Stimulated activated CD4-positive, alpha-beta T cell treated with anti-CD3 and anti-CD28 coated beads, TNF-alpha, amount 100 ng/mL, for 4 hours (primary cell): ENCODE measurements around the gene MAP2K2.
A peak's percentile ranks its signal among the peaks of the same experiment; 100 is the strongest.

Experiments used
- DNase-seq, 3 experiments: peaks; one replicate each; pipeline ENCODE4 v3.0.0-alpha.2; 2020; ENCODE audit warnings: low read depth in 3 of 3

MAP2K2 gene

DNA sequence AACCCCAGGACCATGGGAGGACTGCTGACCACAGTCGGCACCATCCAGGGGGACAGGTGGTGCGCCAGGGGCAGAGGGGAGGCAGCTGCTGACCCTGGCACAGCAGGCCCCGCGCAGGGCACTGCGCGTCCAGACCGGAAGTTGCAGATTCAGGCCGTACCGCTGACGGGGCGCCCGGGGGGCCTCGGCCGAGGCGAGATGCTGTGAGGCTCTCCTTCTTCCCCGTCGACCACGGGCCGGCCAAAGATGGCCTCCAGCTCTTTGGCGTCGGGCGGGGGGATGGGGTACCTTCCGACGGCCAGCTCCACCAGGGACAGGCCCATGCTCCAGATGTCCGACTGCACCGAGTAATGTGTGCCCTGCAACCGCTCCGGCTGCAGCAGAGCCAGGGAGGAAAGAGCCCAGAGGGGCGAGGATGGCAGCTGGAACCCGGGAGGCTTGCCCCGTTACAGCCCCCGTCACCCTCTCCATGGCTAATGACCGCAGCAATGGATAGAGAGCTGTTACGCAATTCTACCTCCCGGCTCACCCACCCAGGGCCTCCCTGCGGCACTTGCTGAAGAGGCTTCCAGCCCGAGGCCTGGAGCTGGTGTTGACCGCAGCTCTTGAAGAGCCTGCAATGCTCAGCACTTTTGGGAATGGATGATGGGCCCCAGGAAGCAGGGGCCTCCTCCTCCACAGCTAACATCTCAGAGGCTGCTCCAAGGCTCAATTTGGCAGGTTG lies 24.7 kb downstream of the MAP2K2 start:
- DNase-seq, result no peak

DNA sequence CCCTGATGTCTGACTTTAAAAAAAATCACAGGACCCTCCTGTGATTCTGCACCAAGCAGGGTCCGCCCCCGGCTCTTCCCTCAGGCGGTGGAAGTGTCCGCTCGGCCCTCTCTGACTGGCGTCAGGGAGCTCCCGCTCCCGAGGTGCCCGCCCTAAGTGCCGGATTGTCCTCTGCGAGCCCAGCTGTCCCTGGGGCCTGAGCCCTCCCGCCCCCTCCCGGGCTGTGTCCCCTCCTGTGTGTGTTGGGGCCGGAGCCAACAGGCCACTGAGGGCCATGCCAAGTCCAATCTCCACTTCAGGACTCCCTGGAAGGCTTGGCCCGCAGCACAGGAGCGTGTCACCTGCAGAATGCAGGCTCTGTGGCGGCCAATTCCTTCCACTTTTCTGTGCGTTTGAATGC lies 25.4 kb downstream of the MAP2K2 start:
- no peak for DNase-seq

DNA sequence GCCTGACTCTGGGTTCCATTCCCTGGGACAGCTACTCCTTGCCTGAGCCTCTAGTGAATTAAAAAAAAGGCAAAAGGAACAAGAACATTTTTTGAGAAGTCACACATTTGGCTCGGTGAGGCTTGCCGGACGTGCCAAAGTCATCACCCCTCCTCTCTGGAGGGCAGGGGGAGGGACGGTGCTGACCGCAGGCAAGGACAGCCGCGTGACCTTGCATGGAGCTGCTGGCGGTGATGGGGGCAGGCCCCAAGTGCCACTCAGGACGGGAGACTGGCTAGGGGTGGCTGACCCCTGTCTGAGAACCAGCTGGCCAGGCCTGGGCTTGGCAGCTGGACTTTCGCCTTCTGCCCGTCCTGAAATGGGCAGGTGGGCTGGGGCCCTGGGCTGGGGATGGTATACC lies 26.4 kb downstream of the MAP2K2 start:
- DNase-seq, result no peak

DNA sequence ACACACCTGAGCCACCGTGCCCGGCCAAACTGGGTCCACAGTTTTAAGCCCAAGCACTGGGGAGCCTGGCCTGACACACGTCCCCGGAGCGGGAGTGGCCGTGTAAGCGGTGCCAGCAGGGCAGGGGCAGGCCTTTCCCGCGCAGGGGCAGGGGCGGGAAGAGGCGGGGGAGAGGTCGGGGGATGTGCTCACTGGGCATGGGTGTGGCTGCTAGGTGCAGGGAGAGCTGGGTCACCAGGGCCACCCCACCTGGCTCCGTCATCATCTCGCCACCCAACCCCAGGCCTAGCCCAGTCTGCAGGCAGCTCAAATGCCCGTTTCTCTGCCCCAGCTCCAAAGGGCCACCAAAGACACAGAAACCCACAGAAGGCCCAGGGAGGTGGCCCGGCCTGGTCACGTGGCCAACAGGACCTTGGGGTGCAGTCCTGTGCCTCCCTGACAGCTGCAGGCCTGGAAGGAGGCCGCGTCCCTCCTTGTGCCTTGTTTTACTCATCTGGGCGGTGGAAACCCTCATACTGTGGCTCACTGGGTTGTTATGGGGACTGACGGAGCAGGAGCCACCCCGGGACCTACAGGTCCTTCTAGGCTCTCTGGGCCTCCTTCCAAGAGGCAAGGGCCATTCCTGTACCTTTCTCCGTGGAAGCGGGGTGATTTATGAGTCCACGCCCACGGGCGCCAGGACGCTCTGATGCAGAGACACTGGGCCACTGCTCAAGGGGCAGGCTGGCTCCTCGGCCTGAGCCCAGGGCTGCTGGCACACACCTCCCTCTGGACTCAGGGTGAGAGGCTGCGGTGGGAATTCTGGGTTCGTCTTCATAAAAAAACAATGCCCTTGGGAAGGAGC lies 27.7 kb downstream of the MAP2K2 start:
- DNase-seq, result no peak

DNA sequence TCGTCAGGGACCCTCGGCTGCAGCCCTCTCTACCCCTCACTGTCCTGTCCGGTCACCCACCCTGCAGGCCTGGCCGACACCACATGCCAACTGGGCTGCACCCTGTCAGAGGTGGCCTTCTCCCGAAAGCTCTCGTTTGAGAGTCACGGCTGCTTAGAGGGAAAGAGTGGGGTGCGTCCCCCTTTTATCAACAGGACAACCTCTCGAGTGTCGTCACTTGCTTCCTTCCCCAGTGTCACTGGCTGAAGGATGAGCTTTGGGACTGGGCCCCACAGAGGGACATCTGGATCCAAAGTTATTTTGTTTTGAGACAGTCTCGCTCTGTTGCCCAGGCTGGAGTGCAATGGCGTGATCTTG lies 28.5 kb downstream of the MAP2K2 start:
- DNase-seq, result no peak

DNA sequence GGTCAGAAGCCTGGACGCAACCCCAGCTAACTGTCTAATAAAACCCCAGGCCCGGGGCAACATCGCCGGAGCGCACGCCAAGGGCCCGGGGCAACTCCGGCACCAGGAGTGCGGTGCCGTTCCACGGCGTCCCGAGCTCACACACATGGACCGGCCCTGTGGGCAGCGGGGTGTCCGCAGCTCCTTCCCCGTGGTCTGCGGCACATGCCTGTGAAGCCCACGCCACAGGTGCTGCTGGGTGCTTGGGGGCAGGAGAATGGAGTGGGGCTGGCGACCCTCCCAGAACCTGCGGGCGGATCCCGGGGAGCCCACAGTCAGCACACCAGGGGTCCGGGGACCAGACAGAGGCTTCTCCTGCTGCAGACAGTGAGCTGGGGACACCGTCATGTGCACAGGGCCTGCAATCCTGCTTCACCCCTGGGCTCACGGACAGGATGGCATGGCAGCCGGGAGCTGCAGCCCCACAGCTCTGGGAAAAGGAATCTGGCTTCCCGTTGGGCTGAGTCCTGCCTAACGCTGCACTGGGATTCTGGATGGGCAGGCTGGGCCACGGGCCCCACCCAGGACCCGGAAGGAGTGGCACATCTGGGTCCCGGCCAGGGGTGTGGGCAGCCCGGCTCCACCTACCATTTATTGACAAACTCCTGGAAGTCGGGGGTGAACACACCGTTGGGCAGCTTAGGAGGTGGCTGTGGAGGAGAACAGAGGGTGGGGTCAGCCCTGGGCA lies 29.0 kb downstream of the MAP2K2 start:
- no peak for DNase-seq

DNA sequence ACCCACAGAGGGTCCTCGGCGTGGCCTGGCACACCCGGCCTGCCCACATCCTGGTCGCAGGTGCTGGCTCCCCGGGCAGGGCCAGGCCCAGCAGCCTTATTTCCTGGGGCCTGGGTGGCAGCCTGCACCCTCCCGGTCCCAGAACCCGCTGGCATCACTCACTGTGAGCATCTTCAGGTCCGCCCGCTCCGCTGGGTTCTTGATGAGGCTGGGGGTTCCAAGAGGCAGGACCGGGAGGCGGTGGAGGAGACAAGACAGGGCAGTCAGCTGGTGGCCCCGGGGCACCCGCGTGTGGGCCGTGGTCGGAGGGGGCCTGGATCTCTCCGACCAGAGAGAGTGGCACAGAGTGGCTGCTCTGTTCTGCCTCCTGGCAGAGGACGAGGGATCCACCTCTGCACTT lies 29.6 kb downstream of the MAP2K2 start:
- no peak for DNase-seq

DNA sequence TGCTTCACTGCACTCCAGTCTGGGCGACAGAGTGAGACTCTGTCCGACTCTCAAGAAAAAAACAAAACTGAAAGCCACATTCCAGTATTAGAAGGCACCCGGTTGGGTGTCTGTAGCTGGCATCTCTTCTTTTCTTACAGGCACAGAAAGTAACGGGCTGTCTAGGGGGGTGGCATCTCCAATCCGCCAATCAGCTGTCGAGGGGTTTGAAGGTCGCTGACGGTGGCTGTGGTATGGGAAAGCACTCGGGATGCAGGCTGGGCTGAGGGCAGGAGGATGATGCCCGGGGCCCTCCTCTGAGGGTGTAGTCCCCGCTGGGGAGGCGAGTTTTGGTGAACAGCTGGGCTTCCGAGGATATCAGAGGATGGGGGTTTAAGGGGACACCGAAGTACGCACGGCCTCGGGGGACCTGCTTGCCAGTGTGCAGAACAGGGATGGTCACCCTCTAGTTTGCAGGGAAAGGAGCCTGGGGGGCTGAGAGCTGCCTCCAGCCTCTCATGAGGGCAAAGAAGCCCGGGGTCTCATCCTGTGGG lies 30.2 kb downstream of the MAP2K2 start:
- no peak for DNase-seq

DNA sequence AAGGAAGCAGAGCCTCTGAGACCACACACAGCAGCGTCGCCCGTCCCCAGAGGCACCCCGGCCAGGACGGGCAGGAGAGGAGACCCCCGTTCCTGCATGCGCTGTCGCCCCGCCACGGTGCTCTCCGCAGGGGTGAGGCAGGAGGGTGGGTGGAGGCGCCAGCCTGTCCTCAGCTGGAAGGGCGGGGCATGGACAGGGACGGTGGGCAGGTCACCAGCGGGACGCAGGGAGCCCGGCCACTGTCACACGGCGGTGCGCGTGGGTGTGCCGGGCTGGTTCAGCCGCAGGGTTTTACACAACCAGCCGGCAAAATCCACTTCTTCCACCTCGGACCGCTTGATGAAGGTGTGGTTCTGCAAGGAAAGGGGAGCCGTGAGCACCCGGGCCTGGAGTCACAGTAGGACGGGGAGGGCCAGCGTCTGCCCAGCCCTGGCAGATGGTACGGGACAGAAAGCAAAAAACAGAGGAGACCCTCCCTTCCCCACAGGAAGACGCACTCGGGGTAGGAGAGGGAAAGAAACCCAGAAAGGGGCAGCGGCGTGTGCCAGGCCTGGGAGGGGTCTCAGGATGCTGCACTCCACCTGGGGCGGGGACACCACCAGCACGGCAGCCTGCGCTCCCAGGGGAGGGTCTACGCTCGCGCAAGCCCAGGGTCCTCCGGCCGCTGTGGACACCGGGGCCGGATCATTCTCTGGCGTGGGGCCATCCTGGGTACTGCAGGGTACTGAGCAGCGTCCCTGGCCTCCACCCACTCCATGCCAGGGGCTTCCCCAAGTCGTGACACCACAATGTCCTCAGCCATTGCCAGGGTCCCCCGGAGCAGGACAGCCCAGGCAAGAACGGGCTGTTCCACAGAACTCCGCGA lies 33.3 kb downstream of the MAP2K2 start:
- DNase-seq, result no peak

DNA sequence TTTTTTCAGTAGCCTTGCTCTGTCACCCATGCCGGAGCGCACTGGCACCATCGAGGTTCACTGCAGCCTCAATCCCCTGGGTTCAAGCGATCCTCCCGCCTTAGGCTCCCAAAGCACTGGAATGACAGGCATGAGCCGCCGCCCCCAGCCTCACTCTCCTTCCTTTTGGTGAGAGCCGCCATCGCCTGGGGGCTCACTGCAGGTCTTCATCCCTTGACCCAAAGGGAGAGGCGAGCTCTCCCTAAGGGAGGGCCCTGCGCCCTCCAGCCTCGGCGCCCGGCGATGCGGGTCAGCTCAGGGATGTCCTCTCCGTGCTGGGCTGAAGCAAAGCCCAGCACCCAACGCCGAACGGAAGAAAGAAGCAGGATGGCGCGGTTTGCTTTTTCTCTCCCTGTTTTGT lies 34.0 kb downstream of the MAP2K2 start:
- DNase-seq, result no peak

DNA sequence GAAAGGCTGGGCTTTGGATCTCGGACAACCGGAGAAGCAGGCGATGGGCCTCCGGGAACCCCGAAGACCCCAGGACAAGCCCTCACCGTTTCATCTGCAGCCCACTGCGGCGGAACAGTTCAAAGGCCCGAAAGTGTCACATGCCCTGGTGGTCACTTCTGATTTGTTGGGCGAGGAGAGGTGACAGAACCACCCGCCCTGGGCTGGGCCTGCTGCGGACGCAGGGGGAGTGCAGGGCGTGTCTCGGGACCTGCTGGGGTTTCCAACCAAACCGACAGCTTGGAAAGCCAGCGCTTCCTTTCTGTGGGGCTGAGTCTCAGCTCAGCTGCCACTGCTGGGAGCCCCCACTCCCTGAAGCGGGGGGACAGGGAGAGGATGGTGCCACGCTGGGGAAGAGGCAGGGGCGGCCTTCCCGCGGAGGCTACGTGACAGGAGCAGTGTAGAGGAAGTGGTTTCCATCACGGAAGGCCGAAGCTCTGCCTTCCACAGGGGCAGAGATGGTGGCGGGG lies 34.5 kb downstream of the MAP2K2 start:
- peak in 1 of 3 experiments; percentile 5 for DNase-seq

DNA sequence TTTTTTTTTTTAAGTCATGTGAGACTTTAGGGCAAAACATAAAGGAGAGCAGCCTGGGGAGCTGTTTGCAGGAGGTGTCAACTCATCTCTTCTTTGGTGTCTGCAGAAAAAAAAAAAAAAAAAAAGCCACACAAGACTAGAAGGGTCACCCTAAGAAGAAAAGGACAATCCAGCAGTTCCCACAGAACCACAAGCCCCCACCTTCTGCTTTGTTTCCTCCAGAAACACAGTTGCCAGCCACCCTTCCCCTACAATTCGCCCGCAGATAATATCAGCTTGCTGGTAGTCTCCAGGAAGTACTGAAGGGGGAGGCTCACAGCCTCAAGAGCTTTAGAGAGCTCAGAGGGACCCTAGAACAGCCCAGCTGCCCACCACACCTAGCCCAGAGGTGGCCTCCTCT lies 34.9 kb downstream of the MAP2K2 start:
- DNase-seq, result peak in 1 of 3 experiments; percentile 13

DNA sequence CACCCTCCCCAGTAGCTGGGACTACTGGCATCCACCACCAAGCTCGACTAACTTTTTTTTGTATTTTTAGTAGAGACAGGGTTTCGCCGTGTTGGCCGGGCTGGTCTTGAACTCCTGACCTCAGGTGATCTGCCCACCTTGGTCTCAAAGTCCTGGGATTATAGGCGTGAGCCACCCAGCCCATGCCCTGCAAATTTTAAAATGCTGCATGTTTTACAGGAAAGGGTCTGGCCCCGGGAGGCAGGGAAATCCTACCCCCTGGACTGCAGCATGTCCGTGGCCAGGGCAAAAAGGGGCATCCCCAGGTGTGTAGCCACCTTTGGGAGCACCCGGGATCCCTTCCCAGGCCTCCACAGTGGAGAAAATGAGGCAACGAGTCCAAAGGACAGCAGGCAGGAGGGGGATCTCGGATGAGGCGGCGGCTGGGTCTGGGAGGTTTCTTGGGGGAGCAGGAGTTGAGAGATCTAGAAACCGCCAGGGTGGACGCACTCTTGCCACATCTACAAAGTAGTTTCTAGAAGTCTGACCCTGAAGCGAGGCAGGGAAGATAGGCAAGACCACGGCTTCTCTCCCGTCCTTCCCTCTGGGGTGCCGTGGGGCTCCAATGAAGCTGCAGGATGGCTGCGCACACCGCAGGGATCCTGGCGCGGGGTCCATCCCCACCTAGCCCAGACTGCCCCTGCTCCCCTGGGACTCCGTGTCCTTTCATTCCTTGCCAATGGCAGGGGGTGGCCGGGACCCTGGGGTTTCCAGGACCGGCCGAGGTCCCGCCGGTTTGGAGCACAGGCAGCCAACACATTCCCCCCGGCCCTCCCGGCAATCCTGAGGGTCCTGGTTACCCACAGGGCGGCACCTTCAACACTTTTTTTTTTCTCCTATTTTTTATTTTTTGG lies 35.9 kb downstream of the MAP2K2 start:
- DNase-seq, result no peak

DNA sequence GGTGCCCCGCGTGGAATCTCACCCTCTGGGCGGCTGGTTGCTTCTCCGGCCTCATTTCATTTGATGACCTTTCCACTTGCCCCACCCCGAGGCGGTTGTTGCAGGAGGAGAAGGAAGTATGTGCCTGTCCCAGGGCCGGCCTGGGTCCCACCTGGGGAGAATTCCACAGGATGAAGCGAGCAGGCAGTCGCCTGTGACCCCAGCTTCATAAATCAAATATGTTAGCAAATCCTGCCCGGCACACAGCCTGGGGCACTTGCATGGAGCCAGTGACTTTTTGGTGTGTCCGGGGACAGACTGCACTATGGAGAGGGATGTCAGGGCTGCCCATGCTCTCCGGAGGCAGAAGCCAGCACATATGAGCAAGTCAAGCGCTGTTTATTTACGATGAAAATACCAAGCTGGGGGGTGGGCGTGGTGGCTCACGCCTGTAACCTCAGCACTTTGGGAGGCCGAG lies 37.5 kb downstream of the MAP2K2 start:
- no peak for DNase-seq

DNA sequence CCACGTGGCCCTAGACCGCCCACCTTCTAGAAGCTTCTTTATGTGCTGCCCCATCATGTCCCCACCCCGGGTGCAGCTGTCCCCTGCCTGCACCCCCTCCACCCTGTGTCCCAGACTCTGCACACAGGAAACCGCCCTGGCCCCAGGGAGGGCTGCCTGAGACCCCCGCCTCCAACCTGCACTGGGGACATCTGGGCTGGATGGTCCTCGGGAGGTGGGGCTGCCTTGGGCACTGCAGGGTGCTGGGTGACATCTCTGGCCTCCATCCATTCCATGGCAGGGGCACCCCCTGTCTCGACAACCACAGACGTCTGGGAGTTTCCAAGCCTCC lies 39.4 kb downstream of the MAP2K2 start:
- no peak for DNase-seq

DNA sequence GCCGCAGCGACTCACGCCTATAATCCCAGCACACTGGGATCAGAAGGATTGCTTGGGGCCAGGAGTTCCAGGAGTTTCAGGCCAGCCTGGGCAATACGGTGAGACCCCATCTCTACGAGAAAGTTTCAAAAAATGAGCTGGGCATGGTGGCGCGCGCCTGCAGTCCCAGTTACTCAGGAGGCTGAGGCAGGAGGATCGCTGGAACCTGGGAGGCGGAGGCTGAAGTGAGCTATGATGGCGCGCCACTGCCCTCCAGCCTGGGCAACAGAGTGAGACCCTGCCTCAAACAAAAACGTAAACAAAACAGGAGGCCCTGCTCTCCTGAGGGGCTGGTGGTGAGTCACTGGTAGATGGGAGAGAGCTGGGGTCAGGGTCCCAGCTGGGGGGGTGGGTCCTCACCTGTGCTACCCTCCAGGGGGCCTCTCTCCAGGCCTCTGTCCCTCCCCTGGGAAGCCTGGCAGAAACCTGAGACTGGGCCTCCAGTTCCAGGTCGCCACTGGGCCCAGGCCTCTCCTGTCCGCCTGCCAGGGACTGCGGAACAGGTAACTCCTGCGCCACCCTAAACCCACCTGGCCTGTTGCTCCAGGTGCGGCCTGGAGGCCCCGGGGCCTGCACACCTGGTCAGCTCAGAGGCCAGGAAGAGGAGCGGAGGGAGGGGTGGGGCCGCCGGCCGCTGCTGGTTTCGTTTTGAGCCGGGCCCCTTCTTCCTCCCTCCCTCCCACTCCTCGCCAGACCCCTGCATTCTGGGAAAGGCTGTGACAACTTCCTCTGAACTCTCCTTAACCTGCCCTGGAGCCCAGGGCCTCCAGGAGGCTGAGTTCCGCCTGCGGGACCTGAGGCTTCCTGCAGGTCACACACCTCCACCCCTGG lies 40.0 kb downstream of the MAP2K2 start:
- DNase-seq, result no peak

DNA sequence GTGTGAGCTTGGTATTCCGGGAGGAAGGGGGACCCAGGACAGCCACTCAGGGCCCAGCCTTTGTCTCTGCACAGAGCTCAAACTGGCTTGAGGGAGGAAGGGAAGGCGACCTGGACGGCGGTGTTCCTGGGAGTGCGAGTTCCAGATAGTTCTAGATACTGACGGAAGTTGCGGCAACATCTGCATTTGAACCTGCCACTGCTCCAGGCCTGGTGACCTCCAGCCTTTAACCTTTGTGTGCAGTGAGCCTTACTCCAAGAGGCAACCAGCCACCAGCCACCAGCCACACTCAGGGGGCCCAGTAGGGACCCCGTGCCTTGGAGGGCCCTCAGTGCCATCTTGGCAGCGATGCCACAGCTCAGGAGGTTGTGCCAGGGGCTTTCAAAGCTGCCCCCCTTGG lies 41.8 kb downstream of the MAP2K2 start:
- DNase-seq, result no peak

DNA sequence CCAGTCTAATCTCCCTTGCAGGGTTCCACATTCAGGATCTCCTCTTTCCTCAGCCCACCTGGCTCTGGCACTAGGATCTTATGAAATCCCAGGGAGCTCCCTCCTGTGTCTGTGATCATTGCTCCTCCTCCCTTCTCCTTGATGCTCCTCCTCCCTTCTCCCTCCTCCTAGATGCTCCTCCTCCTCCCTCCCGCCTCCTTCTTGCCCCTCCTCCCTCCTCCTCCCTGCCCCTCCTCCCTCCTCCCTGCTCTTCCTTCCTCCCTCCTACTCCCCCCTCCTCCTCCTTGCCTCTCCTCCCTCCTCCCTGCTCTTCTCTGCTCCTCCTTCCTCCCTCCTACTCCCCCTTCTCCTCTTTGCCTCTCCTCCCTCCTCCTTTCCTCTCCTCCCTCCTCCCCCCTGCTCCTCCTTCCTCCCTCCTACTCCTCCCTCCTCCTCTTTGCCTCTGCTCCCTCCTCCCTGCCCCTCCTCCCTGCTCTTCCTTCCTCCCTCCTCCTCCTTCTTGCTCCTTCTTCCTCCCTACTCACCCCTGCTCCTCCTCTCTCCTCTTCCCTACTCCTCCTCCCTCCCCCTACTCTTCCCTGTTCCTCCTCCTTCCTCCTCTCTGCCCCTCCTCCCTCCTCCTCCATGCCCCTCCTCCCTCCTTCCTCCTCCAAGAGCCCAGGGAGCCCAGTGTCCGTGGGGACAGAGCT lies 42.3 kb downstream of the MAP2K2 start:
- no peak for DNase-seq

DNA sequence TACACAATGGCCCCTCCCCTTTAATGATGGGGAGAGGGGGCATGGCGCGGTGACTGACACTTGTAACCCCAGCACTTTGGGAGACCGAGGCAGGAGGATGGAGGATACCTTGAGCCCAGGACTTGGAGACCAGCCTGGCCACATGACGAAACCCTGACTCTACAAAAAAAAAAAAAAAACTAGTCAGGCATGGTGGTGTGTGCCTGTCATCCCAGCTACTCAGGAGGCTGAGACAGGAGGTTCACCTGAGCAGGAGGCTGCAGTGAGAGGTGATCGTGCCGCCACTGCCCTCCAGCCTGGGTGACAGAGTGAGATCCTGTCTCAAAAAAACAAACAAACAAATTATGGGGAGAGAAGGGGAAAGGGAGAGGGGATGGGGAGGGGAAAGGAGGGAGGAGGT lies 43.4 kb downstream of the MAP2K2 start:
- DNase-seq, result no peak
